IMR-90 (cell line): Measurements from ENCODE around the gene TTLL8. TPM values are rescaled to one million over a fixed set of nuclear protein-coding genes. Genes with fewer than 3 reads are reported as not detected.

Source experiments
- ATAC-seq: fragments of 200-7000 bp; cut with Tn5 transposase; 2 replicates; pipeline ENCODE4 v1.9.1; 2020; ENCODE audit warnings: low read depth, mild to moderate bottlenecking, moderate library complexity
- BruUV-seq: library from RNA; stranded (reverse); fragments of 400-500 nt; replicated peaks from 2 replicates; lab custom pipeline; 2021; lab: Mats Ljungman, UMichigan
- CTCF ChIA-PET: fragments of 300-600 bp; formaldehyde crosslinking; extraction: SDS; loops from one replicate; lab custom pipeline; 2021; ENCODE audit warnings: antibody characterized with exemption; lab: Yijun Ruan, JAX
- POLR2A ChIA-PET: fragments of 300-600 bp; sonication (Branson Sonifier 250); formaldehyde crosslinking; loops from one replicate; lab custom pipeline; 2022; ENCODE audit warnings: antibody characterized with exemption; ENCODE audit not compliant: unreplicated experiment; lab: Charles Lee
- DNase-seq: peaks from one replicate; pipeline ENCODE4 v3.0.0; 2013
- H2AFZ ChIP-seq: replicated peaks from 2 replicates; pipeline ENCODE3; 2013; ENCODE audit warnings: low read length, mild to moderate bottlenecking; ENCODE audit not compliant: poor library complexity
- H2AK5ac ChIP-seq: 2 replicates; pipeline ENCODE4 v1.6.1; 2013; ENCODE audit warnings: low read depth, low read length, inconsistent platforms
- H2AK9ac ChIP-seq: replicated peaks from 2 replicates; pipeline ENCODE3; 2013; ENCODE audit warnings: mild to moderate bottlenecking, low read depth, low read length, moderate library complexity; ENCODE audit not compliant: poor library complexity
- H2BK120ac ChIP-seq: 2 replicates; pipeline ENCODE4 v1.6.1; 2013; ENCODE audit warnings: low read depth, low read length, inconsistent platforms
- H2BK15ac ChIP-seq: 3 replicates; pipeline ENCODE4 v1.6.1; 2013; ENCODE audit warnings: low read depth, low read length, inconsistent platforms
- H2BK20ac ChIP-seq: 2 replicates; pipeline ENCODE4 v1.6.1; 2013; ENCODE audit warnings: low read depth, mild to moderate bottlenecking, inconsistent platforms, low read length, moderate library complexity
- H2BK5ac ChIP-seq: 2 replicates; pipeline ENCODE4 v1.6.1; 2013; ENCODE audit warnings: mild to moderate bottlenecking, low read depth, low read length, inconsistent platforms; ENCODE audit not compliant: poor library complexity, severe bottlenecking
- H3K14ac ChIP-seq: replicated peaks from 2 replicates; pipeline ENCODE4 v1.6.1; 2013; ENCODE audit warnings: low read depth, low read length, inconsistent platforms
- H3K18ac ChIP-seq: 2 replicates; pipeline ENCODE4 v1.6.1; 2013; ENCODE audit warnings: low read depth, low read length, control low read depth
- H3K23ac ChIP-seq: 2 replicates; pipeline ENCODE4 v1.6.1; 2013; ENCODE audit warnings: low read depth, low read length, inconsistent platforms
- H3K27ac ChIP-seq: 2 replicates; pipeline ENCODE4 v1.5.1; 2013; ENCODE audit warnings: mild to moderate bottlenecking, control low read depth, low read length; ENCODE audit not compliant: insufficient read depth
- H3K27me3 ChIP-seq: 2 replicates; pipeline ENCODE4 v1.6.1; 2013; ENCODE audit warnings: low read length; ENCODE audit not compliant: control insufficient read depth, insufficient read depth
- H3K36me3 ChIP-seq: 2 replicates; pipeline ENCODE4 v1.6.1; 2013; ENCODE audit warnings: low read length, mixed read lengths; ENCODE audit not compliant: control insufficient read depth, insufficient read depth
- H3K4ac ChIP-seq: 2 replicates; pipeline ENCODE4 v1.6.1; 2013; ENCODE audit warnings: low read depth, low read length, inconsistent platforms
- H3K4me1 ChIP-seq: 2 replicates; pipeline ENCODE4 v1.6.1; 2013; ENCODE audit warnings: low read length, mixed read lengths; ENCODE audit not compliant: control insufficient read depth, insufficient read depth
- H3K4me2 ChIP-seq: 2 replicates; pipeline ENCODE4 v1.6.1; 2013; ENCODE audit warnings: low read depth, mild to moderate bottlenecking, control low read depth, low read length, moderate library complexity
- H3K4me3 ChIP-seq: 2 replicates; pipeline ENCODE4 v1.5.1; 2013; ENCODE audit warnings: low read depth, mild to moderate bottlenecking, control low read depth, low read length, moderate library complexity; ENCODE audit not compliant: insufficient read depth
- H3K56ac ChIP-seq: 2 replicates; pipeline ENCODE4 v1.6.1; 2013; ENCODE audit warnings: low read length, inconsistent platforms; ENCODE audit not compliant: insufficient read depth; ENCODE audit errors: extremely low read depth
- H3K79me1 ChIP-seq, 2 experiments: 2 replicates each; pipeline ENCODE4 v1.6.1; 2013; ENCODE audit warnings: low read length in 2 of 2, inconsistent platforms in 1 of 2, low read depth in 1 of 2
- H3K9ac ChIP-seq: 2 replicates; pipeline ENCODE4 v1.6.1; 2013; ENCODE audit warnings: low read depth, low read length, control low read depth
- H3K9me1 ChIP-seq: 2 replicates; pipeline ENCODE4 v1.6.1; 2013; ENCODE audit warnings: low read length, inconsistent platforms; ENCODE audit not compliant: insufficient read depth
- H3K9me3 ChIP-seq: 2 replicates; pipeline ENCODE4 v1.6.1; 2013; ENCODE audit warnings: low read length; ENCODE audit not compliant: control insufficient read depth, insufficient read depth
- H4K20me1 ChIP-seq: 2 replicates; pipeline ENCODE4 v1.6.1; 2013; ENCODE audit warnings: low read length, inconsistent platforms; ENCODE audit not compliant: insufficient read depth
- H4K5ac ChIP-seq: 2 replicates; pipeline ENCODE4 v1.6.1; 2013; ENCODE audit warnings: mild to moderate bottlenecking, low read depth, low read length, control low read depth
- H4K8ac ChIP-seq, 2 experiments: 2 replicates each; pipeline ENCODE4 v1.6.1; 2013; ENCODE audit warnings: low read depth in 2 of 2, low read length in 2 of 2, control low read depth in 1 of 2, inconsistent platforms in 1 of 2
- H4K91ac ChIP-seq: 2 replicates; pipeline ENCODE4 v1.6.1; 2013; ENCODE audit warnings: low read depth, low read length, inconsistent platforms; ENCODE audit not compliant: insufficient read depth
- CEBPB ChIP-seq: IDR thresholded peaks from 2 replicates; pipeline ENCODE4 v1.6.1; 2012; ENCODE audit warnings: low read depth, low read length, improper control_type of control experiment
- CHD1 ChIP-seq: IDR thresholded peaks from 2 replicates; pipeline ENCODE4 v1.6.1; 2012; ENCODE audit warnings: low read depth, low read length, improper control_type of control experiment
- MAZ ChIP-seq: IDR thresholded peaks from 2 replicates; pipeline ENCODE4 v1.6.1; 2012; ENCODE audit warnings: low read depth, mild to moderate bottlenecking, low read length, improper control_type of control experiment, moderate library complexity, borderline replicate concordance
- NFE2L2 ChIP-seq: fragments of 150-350 bp; IDR thresholded peaks from 2 replicates; pipeline ENCODE4 v1.6.1; 2016; ENCODE audit warnings: low read depth, mild to moderate bottlenecking, low read length
- RFX5 ChIP-seq: IDR thresholded peaks from 2 replicates; pipeline ENCODE4 v1.8.0; 2012; ENCODE audit warnings: low read depth, mild to moderate bottlenecking, low read length, moderate library complexity
- whole genome bisulfite sequencing, 2 experiments: methylation state at CpG; one replicate each; pipeline versions ENCODE4 v1.1.5 to v1.1.7; 2013; ENCODE audit warnings: missing lambda C conversion rate in 2 of 2; ENCODE audit not compliant: insufficient read length in 1 of 2; ENCODE audit errors: extremely low coverage in 2 of 2; 5-methylcytosine and 5-hydroxymethylcytosine counted together
- dilution Hi-C: fragments of 300-500 bp; cut with HindIII; formaldehyde crosslinking; loops from one replicate; pipeline ENCODE4 v1.14.3; 2018; ENCODE audit warnings: low sequenced_read_pairs; ENCODE audit not compliant: unreplicated experiment
- in situ Hi-C: fragments of 300-500 bp; cut with MboI; formaldehyde crosslinking; loops from 3 replicates; pipeline ENCODE4 v1.14.3; 2019; ENCODE audit warnings: low sequenced_read_pairs, inconsistent platforms, mixed read lengths
- intact Hi-C: fragments of 100-400 bp; cut with micrococcal nuclease; formaldehyde crosslinking; loops from 2 replicates; pipeline ENCODE4 v1.10.0; 2022
- polyA plus RNA-seq, 3 experiments: library from polyadenylated mRNA; depleted of rRNA; stranded (reverse); fragments of >200 nt; gene quantifications; 2 replicates each; pipeline ENCODE4 v1.2.3, GENCODE V29; 2012; ENCODE audit warnings: low replicate concordance in 1 of 3
- total RNA-seq: library from RNA; depleted of rRNA; stranded (reverse); fragments of >200 nt; gene quantifications from 2 replicates; pipeline ENCODE4 v1.2.3, GENCODE V29; 2012
- TF ChIP-seq, protein P1 (sequence below): fragments of 150-350 bp; IDR thresholded peaks from 2 replicates; pipeline ENCODE4 v1.6.1; 2016; ENCODE audit warnings: low read depth, mild to moderate bottlenecking, low read length, moderate library complexity, borderline replicate concordance

Gene TTLL8
- total and polyA plus RNA-seq, 2 of the 4 experiments (the other 2 are of a cell fraction), result not detected

- TF ChIP-seq NFE2L2, result no peak
- no peak for TF ChIP-seq CHD1
- TF ChIP-seq MAZ, result no peak
- no peak for TF ChIP-seq CEBPB
- TF ChIP-seq, protein P1, sequence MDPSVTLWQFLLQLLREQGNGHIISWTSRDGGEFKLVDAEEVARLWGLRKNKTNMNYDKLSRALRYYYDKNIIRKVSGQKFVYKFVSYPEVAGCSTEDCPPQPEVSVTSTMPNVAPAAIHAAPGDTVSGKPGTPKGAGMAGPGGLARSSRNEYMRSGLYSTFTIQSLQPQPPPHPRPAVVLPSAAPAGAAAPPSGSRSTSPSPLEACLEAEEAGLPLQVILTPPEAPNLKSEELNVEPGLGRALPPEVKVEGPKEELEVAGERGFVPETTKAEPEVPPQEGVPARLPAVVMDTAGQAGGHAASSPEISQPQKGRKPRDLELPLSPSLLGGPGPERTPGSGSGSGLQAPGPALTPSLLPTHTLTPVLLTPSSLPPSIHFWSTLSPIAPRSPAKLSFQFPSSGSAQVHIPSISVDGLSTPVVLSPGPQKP, result no peak
- no peak for TF ChIP-seq RFX5
- Histone ChIP-seq H4K8ac (no peak overlapping the region), H3K4me1 (peaks cover 2% of the 10 kb centered on the region; the same call in 1 of the 2 replicates), H3K79me1 (no peaks in the 10 kb centered on the region), H2BK5ac (no peak overlapping the region), H3K9me3 (peaks cover 14% of the 10 kb centered on the region), H3K9ac (no peak overlapping the region), H3K56ac (no peak overlapping the region), H3K23ac (no peak overlapping the region), H2BK15ac (no peak overlapping the region), H3K14ac (no peak overlapping the region), H3K36me3 (no peaks in the 10 kb centered on the region), H2BK120ac (no peak overlapping the region), H3K27me3 (peaks cover 3% of the 10 kb centered on the region; the same call in 1 of the 2 replicates), H3K4me3 (no peak overlapping the region), H4K20me1 (no peaks in the 10 kb centered on the region), H2AK9ac (no peak overlapping the region), H4K5ac (no peak overlapping the region), H3K27ac (no peak overlapping the region), H2BK20ac (no peak overlapping the region), H2AFZ (no peak overlapping the region), H2AK5ac (no peak overlapping the region), H3K4ac (no peak overlapping the region), H3K4me2 (no peak overlapping the region), H3K9me1 (peaks cover 4% of the 10 kb centered on the region; the same call in 1 of the 2 replicates), H3K18ac (no peak overlapping the region), H4K91ac (no peak overlapping the region)
- ChIA-PET CTCF (no interaction called here), POLR2A (no interaction called here)
- ATAC-seq (no peak), DNase-seq (no peak)
- BruUV-seq, result no TSS peak
- intact Hi-C loops, result no loop called here
- dilution Hi-C loops, result no loop called here
- in situ Hi-C loops, result no loop called here
- 80% methylated on average over 12 of the region's 21 CpGs; no CpG with 5 or more reads in 1 of the 2 experiments for WGBS, 2 experiments
Observed at GRCh38 chr22:49994361-49995040, 63.6 kb downstream of the TTLL8 start.
